GM18517 (cell line): ENCODE results near the gene MTA1.

Experiments used
- ATAC-seq: cut with Tn5 transposase; IDR thresholded peaks from one replicate; pipeline ENCODE4 v1.9.1; 2021; ENCODE audit warnings: mild to moderate bottlenecking, moderate library complexity; ENCODE audit not compliant: unreplicated experiment

The MTA1 gene

DNA sequence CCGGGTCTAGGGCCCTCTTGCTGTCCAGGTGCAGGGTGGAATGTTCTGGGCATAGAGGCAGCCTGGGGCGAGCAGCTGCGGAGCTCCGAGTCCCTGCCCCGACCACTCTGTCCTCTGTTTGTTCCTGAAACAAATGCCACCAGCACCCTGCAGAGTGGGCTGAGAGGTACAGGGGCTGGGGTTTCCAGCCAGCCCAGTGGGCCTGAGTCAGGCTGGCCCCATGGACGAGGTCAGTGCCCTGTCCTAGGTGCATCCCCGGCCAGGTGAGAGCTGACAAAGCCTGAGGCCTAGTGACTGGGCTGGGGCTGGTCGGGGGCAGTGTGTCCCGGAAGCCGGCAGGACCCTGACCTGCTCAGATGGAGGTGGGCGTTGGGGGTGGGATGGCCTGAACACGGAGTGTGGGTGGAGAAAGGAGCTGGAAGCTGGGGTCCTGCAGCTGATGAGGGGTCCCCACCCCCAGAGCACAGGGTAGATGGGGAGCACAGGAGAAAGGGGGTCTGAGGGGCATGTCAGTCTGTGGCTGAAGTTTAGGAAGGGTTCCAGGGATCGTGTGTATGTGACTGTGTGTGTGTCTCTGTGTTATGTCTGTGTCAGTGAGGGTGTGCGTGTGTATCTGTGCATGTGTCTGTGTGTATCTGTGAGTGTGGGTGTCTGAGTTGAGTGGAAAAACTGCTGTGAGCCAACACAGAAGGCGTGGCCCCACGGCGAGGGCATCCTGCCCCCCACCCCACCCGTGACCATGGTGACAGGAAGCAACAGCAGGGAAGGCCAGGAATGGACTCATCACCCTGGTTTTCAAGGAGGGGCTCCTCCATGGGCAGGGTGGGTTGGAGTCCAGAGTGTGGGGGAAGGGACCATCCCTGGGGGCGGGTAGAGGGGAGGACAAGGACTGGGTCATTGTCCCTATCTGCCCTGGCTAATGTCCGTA is 64.7 kb downstream of the MTA1 start:
- no peak for ATAC-seq

GRCh38 chr14:105484997-105485393 is 65.4 kb downstream of the MTA1 start:
- ATAC-seq, result no peak

DNA sequence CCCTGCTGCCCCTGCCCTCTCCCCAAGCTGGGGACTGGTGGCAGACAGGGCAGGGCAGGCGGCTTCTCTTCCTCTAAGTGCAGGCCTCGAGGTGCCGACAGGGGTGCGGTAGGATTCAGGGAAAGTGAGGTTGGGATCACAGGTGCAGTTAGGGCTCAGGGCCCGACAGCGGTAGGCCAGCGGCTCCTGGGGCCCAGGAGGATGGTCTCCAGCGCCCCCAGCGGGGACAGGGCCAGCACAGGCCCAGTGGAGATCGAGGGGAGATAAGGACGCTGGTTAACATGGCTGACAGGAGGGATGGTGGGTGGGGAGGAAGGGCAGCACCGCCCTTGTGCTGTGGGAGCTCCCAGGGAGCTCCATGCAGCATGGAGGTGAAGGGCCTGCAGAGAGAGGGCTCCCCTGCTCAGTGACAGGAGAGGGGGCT is 66.1 kb downstream of the MTA1 start:
- no peak for ATAC-seq

GRCh38 chr14:105486163-105486973 is 66.7 kb downstream of the MTA1 start, which contains the start of gene CRIP1:
Gene CRIP1, plus strand, starts transcription at chr14:105486886. Its CDS starts 374 bp downstream, at chr14:105487260.
- no peak for ATAC-seq

DNA sequence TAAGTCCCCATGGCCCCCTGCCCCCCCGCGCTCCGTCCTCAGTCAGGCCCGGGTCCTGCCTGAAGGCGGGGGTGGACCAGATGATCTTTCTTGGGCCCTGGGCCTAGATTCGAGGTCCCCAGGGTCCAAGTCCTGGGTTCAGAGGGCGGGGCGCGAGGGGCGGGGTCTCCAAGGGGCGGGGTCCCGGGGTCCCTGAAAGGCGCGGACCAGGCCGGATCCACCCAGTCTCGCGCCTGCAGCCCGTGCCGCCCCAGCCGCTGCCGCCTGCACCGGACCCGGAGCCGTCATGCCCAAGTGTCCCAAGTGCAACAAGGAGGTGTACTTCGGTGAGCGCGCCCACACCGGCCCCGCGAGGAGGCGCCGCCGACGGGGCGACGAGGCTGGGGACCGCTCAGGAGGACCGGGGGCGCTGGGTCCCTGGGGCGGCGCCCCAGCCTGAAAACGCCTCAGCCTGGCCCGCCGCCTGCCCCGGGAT is 67.4 kb downstream of the MTA1 start:
- no peak for ATAC-seq

- ATAC-seq, result no peak
Measured at GRCh38 chr14:105487449-105487985, 67.9 kb downstream of the MTA1 start.

- no peak for ATAC-seq
Measured at GRCh38 chr14:105487986-105488777, 68.6 kb downstream of the MTA1 start.

DNA sequence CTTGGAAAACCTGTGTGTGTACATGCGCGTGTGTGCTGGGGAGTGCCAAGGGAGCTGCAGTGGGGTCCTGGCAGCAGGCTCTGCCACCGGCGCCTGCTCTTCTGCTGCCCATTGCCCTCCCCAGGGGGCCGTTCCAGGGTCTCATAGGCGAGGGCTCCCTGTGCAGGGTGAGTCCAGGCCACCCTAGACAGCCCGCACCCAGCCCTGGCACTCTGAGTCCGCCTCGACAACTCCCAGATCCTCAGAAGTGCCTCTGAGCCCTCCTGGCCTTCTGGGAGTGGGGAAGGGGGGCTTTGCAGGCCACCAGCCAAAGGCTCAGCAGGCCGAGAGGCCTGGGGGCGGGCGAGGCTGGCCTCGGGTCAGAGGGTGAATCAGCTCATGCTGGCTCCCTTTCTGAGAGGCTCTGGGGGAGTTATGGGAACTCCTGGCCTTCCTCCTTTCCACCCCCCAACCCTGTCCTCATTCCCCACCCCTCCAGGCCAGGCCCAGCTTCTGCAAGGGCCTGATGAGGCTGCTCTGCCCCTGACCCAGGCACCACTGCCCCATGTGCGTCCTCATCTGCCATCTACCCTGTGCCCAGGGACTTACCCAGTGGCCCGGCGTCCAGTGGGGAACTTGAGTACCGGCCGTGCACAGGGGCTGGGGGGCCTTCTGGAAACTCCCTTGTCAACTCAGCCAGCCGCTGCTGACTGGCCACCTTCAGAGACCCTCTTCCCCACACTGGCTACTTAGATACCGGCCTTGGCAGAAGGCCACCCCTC is 69.3 kb downstream of the MTA1 start:
- no peak for ATAC-seq

- ATAC-seq, result no peak
Measured at GRCh38 chr14:105489542-105490266, 70.1 kb downstream of the MTA1 start.

GRCh38 chr14:105490267-105490571 is 70.6 kb downstream of the MTA1 start:
- no peak for ATAC-seq

- ATAC-seq, result peak; percentile 77
Measured at GRCh38 chr14:105490572-105491365, 71.1 kb downstream of the MTA1 start, which contains the start of gene TEDC1. Gene TEDC1, plus strand, starts transcription at chr14:105491246. Its CDS starts 130 bp downstream, at chr14:105491376.

GRCh38 chr14:105491366-105491973 is 71.8 kb downstream of the MTA1 start:
- peak; percentile 6 for ATAC-seq

GRCh38 chr14:105492031-105492970 is 72.7 kb downstream of the MTA1 start:
- no peak for ATAC-seq

- ATAC-seq, result no peak
Measured at GRCh38 chr14:105492971-105493871, 73.6 kb downstream of the MTA1 start.

DNA sequence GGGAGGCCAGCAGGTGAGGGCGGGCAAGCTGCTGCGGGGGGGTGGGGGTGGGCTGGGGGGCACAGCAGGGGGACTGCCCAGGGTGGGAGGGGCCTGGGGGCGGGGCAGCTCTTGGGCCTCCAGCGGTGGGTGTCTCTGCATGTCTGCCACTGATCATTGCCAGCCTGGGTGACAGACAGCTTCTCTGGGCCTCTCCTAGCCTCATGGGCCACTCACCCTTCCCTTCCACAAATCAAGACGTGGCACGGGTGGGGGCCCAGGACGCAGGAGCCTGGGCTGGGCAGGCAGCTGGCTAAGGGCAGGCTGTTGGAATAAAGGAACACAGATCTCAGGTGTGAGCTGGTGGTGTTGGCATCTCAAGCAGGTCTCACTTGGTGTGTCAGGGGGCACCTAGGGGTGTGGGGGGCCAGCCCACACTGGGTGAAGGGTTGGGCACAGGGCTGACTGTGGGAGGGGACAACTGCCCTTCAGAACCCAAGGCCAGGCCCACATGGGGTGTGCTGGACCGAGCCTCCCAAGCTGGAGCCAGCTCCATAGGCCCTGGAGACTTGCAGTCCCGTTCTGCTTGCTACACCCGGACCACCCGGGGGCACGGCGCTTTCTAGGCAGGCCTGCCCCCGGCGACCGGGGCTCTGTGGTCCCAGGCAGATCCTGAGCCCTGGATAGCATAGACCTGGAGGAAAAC is 74.4 kb downstream of the MTA1 start:
- ATAC-seq, result no peak
